SK-MEL-5 (cell line): Measurements from ENCODE around the gene XRCC1. TPM values are rescaled to one million over a fixed set of nuclear protein-coding genes. Genes with fewer than 3 reads are reported as not detected.
A peak's percentile ranks its signal among the peaks of the same experiment; 100 is the strongest.

Experiments used
- DNase-seq: peaks from one replicate; pipeline ENCODE4 v3.0.0-alpha.2; 2016; ENCODE audit warnings: low read depth, low spot score
- in situ Hi-C: cut with HindIII; loops from 2 replicates; pipeline ENCODE4 v1.10.0; 2016; ENCODE audit warnings: low sequenced_read_pairs, high pct_unique_total_duplicates, low pct_unique_long_range_greater_than_20kb
- total RNA-seq: library from RNA; depleted of rRNA; stranded (reverse); fragments of >200 nt; shearing (Covaris generic); gene quantifications from 2 replicates; pipeline ENCODE4 v1.2.3, GENCODE V29; 2014; rRNA removed

XRCC1 gene
- total RNA-seq, 1 experiment from 2014 or later: 13.2 TPM

DNA sequence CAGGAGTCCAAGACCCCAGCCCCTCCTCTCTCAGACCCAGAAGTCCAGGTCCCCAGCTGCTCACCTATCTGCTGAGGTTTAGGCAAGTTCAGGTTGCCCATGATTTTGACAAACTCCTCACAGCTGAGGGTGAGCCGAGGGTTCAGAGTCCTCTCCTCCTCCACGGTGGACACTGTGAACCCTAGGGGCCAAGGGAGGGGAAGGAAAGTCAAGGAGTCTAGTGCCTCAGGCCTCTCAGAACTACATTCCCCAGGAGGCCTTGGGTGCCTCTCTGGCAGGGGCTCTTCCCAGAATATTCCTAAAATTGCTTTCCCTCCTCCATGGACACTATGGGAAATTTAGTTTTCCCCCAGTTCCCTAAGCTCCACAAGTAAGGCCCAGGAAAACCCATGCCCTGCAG is 67.4 kb downstream of the XRCC1 start:
- in situ Hi-C loops: no loop called here
- DNase-seq: no peak

DNA sequence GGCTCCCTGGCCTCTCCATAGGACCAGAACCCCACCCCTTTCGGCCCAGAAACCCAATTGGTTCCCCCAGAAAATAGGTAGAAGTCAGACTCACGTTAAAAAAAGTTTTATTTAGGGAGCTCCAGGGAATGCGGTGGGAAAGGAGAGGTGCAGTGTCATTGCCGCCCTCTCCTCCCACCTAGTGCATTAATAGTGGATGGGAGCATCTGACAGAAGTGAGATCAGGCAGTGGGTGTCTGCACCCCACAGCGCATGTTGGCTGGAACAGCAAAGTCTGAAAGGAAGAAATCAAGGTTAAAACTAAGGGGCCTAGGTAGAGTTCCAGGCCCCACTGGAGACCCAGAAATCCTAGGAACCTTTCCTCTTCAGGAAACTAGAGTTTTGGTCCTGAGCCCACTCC is 68.7 kb downstream of the XRCC1 start:
- in situ Hi-C loops: no loop called here
- no peak for DNase-seq

- in situ Hi-C loops: no loop called here
- DNase-seq: no peak
Measured at GRCh38 chr19:43505941-43506340, 69.4 kb downstream of the XRCC1 start.

DNA sequence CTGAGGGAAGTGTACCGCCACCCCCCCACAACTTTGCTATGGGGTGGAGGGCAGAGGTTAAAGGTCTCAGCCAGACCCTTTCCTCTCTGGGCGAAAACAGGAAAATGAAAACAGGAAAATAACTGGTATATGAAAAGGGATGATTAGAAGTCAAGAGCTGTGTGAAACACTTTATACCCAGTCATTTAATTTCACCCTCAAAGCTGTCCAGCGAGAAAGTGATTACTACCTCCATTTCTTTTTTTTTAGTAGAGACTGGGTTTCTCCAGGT is 70.2 kb downstream of the XRCC1 start:
- in situ Hi-C loops: no loop called here
- DNase-seq: no peak

GRCh38 chr19:43504426-43505185 is 70.7 kb downstream of the XRCC1 start, which contains the start of gene PHLDB3:
TSS of gene PHLDB3 (minus strand) at chr19:43504746. CDS start at chr19:43504118, 628 bp downstream.
- DNase-seq: no peak
- in situ Hi-C loops: no loop called here

DNA sequence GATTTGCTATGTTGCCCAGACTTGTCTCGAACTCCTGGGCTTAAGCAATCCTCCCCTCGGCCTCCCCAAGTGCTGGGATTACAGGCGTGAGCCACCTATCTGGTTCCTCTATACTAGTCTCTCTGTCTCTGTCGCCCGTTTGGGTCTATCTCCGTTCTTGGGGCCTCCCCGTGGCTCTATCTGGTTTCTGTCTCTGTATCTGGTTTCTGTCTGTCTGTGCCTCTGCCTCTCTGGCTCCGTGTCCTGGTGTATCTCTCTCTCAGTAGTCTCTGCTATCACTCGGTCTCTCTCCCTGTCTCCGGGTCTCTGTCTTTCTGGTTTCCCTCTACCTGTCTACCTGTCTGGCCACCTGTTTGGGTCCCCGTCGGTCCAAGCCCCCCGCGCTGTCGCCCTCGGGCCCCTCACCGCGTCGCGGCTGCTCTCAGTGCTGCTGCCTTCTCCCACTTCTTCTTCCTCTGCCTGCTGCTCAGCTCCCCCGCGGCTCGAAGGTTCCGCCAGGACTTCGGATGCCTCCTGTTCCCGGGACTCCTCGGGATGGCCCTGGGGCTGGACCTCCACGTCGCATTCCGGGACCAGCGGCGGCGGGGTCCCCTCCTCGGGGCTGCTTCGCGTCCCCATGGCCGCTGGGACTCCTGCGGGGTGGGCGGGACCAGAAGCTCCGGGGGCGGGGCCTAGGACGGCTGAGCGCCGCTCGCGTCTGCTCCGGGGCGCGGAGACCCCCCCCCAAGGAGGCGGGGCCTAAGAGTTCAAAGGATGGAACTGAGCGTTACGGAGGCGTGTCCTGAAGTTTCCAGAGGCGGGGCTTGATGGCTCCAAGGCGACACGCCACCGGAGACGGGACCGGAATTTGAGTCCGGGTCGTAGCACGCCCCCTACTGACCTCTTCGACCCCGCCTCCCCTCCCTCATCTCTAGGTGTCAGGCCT is 71.6 kb downstream of the XRCC1 start:
- DNase-seq: peak; percentile 93
- in situ Hi-C loops: no loop called here

- no peak for DNase-seq
- in situ Hi-C loops: no loop called here
Measured at GRCh38 chr19:43502419-43502976, 72.8 kb downstream of the XRCC1 start.

- in situ Hi-C loops: no loop called here
Measured at GRCh38 chr19:43501661-43502418, 73.5 kb downstream of the XRCC1 start.

GRCh38 chr19:43499042-43499441 is 76.3 kb downstream of the XRCC1 start:
- no peak for DNase-seq
- in situ Hi-C loops: no loop called here

More at GRCh38 chr19:43501661-43502418, 73.5 kb downstream of the XRCC1 start:
- no peak for DNase-seq

GRCh38 chr19:43498233-43498842 is 77.0 kb downstream of the XRCC1 start:
- no peak for DNase-seq
- in situ Hi-C loops: no loop called here

DNA sequence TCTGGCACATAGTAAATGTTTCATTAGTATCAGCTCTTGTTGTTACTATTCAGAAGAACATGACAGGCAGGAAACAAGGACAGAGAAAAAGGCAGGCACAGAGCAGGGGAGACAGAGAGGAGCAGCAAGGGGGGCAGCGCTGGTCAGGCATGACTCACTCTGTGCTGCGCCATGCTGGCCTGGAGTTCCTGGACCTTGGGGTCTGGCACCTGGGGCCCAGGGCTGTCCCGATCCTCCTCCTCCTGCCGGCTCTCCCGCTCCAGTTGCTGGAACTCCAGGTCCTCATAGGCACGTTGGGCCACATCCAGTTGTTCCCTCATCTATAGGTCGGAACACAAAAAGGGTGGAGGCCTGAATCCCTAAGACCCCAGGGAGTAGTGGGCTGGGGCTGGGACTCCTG is 78.4 kb downstream of the XRCC1 start:
- DNase-seq: no peak
- in situ Hi-C loops: no loop called here

DNA sequence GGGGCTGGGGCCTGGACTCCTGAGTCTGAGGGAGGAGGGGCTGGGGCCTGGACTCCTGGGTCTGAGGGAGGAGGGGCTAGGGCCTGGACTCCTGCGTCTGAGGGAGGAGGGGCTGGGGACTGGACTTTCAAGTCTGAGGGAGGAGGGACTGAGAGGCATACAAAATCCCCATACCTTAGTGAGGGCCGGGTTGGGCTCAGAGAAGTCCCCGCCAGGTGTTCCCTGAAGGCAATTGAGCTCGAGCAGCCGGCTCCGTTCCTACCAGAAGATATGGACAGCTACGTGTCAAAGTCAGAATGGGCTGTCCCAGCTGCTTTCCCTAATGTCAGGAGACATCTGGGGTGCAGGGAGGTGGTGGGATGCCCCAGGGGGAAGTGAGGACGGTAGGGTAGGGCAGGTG is 80.2 kb downstream of the XRCC1 start:
- in situ Hi-C loops: no loop called here
- DNase-seq: no peak

Other genes with a start within 250 kb of the XRCC1 start
- gene CD177, start 221.8 kb downstream of the XRCC1 start, total RNA-seq: 0.24 TPM in 1 of 2 replicates, not detected in the other
- gene TEX101, start 160.6 kb downstream of the XRCC1 start, total RNA-seq: not detected in 2 replicates
- 0.18 and 0.59 TPM in 2 replicates for gene LYPD3, start 109.9 kb downstream of the XRCC1 start, total RNA-seq
- gene PHLDB3, start 70.8 kb downstream of the XRCC1 start, total RNA-seq: 18.6 and 19.5 TPM in 2 replicates
- gene ETHE1, start 48.3 kb downstream of the XRCC1 start, total RNA-seq: 39.4 and 43.6 TPM in 2 replicates
- not detected in 2 replicates for gene ZNF575, start 42.3 kb downstream of the XRCC1 start, total RNA-seq
- not detected in 2 replicates for gene PINLYP, start 274 bp upstream of the XRCC1 start, total RNA-seq
- gene IRGQ, start 20.6 kb upstream of the XRCC1 start, total RNA-seq: 18.7 and 20.8 TPM in 2 replicates
- gene ZNF576, start 21.1 kb upstream of the XRCC1 start, total RNA-seq: 10.5 and 12.7 TPM in 2 replicates
- gene SRRM5, start 36.6 kb upstream of the XRCC1 start, total RNA-seq: not detected in 2 replicates
- 44.6 and 47.2 TPM in 2 replicates for gene ZNF428, start 44.1 kb upstream of the XRCC1 start, total RNA-seq
- 13.1 and 13.2 TPM in 2 replicates for gene CADM4, start 64.3 kb upstream of the XRCC1 start, total RNA-seq
- gene PLAUR, start 94.6 kb upstream of the XRCC1 start, total RNA-seq: 3.5 and 5.5 TPM in 2 replicates
- not detected in 2 replicates for gene IRGC, start 140.5 kb upstream of the XRCC1 start, total RNA-seq
- gene SMG9, start 179.4 kb upstream of the XRCC1 start, total RNA-seq: 16.3 and 21.1 TPM in 2 replicates
- 1.4 and 1.7 TPM in 2 replicates for gene KCNN4, start 205.4 kb upstream of the XRCC1 start, total RNA-seq
- not detected in 2 replicates for gene LYPD5, start 226.9 kb upstream of the XRCC1 start, total RNA-seq